DMS153 (cell line): ENCODE data around the gene KRTAP10-9.
"Not testable (repeated sequence)": the region's sequence is repeated elsewhere in the genome, so short reads cannot be mapped to it uniquely, and the experiment has no call there.

Experiments used
- DNase-seq: peaks from one replicate; lab custom pipeline; 2025; lab: John Stamatoyannopoulos, UW

Gene KRTAP10-9

DNA sequence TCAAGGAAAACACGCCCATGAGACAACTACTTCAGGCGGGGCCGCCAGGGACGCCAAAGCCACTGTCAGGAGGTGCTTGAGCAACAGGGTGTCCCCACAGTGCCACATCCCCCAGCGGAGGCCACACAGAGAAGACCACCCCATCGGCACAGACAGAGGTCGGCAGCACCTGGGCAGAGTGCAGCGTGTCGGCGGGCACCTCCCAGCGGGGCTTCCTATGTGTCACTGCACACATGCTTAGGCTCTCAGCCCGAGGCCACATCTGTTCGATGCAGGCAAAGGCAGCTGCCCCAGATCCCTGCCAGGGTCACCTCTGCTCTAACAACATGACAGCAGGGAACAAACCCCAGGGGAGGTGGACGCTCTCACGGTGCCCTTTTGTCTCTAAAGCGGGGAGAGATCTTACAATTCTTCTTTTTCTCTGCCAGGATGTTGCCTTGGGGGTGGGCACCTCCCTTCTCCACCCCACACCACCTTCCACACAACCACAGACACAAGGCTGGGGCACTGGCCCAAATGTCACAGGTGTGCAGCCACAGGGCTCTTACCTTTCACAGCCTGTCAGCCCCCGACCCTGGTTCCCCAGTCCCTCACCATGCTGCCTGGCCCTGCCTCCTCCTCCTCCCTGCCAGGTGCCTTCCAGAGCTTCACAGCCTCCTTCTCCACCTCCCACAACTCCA lies 10.8 kb upstream of the KRTAP10-9 start:
- no peak for DNase-seq

DNA sequence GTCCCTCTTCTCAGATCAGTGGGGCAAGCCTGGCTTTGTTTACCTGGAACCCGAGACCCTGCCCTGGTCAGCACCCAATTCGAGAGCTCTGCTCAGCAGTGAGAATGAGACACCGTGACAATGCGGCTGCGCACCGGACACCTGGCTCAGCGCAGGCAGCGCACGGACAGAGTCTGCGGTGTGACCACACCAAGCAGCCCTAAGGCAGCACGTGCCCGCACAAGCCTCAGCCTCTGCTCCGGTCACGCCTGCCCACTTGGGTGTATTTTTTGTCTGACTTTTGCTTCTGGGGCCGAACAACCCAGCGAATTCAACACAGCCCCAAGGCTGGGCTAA lies 10.3 kb upstream of the KRTAP10-9 start:
- no peak for DNase-seq

DNA sequence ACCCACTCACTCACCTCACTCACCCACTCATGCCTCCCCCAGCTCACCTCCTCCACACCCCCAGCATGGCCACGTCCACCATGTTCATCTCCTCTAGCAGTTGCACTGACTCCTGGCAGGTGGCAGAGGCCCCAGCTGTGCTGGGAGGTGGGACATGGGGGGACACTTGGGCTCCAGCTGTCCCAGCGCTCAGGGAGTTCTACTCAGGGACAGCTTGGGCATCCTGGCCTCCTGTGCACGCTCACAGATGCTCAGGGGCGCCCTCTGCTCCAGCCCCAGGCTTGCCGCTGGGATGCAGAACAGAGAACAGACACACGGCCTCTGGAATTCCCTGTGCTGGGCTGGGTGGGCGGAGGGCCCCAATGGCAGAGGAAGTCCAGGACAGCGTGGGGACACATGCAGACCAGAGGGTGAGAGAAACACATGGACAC lies 9.8 kb upstream of the KRTAP10-9 start:
- DNase-seq = no peak

DNA sequence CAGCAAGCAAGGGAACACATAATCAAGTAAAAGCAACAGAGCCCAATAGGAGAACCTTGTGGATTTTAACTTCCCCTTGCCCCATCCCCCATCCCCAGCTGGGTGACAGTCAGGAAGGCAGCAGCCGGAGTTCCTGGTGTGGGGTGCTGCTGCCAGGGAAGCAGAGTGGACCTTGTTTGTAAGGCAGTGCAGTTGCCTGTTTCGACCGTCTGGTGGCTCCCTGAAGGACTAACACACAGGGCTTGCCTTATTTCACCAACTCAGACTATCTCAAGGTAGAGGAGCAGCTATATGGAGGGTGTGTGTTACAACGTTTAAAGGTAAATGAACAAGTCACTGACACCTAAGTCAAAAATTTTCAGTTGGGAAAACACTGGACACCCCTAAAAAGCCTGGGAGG lies 8.4 kb upstream of the KRTAP10-9 start:
- no peak for DNase-seq

DNA sequence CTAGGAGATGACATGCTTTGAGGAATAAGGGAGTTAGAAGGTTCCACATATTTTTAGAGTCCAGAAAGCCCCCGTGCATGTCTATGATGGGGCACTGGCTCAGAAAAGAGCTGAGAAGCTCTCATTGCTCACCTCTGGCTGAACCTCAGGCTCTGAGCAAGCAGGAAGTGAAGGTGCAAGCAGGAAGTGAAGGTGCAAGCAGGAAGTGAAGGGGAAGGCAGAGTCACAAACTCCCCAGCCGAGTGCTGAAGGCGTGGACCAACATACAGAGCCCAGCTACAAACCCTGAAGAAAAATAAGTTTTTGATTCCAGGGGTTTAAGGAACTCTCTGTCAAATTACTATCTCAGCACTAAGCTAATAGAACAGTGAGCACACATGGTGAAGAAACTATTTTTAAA lies 8.0 kb upstream of the KRTAP10-9 start:
- DNase-seq = no peak

DNA sequence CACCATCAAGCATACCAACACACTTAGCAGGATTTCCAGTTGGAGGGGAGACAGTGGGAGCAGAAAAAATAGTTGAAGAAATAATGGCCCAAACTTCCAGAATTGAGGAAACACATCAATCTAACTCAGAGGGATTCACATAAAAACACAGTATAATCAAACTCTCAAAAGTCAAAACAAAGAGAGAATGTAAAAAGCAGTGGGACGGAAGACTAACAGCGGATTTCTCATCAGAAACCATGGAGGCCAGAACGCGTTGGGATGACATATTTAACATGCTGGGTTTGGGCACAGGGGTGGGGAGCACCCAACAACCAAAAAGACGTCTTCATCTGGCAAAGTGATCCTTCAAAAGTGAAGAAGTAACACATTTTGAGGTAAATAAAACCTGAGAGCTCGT lies 7.0 kb upstream of the KRTAP10-9 start:
- no peak for DNase-seq

DNA sequence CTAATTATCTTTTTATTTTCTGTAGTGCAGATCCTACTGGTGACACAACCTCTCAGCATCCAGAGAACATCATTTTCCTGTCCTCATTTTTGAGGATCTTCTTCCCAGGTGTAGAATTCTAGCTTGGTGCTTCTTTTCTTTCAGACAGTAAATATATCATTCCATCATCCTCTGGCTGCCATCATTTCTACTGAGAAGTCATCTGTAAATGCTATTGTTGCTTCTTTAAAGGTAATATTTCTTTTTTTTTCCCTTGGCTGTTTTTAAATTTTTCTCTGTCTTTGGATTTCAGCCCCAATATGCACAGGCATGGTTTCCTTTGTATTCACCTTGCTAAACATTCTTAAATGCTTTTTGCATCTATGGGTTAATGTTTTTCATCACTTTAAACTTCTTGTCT lies 3.3 kb upstream of the KRTAP10-9 start:
- no peak for DNase-seq

DNA sequence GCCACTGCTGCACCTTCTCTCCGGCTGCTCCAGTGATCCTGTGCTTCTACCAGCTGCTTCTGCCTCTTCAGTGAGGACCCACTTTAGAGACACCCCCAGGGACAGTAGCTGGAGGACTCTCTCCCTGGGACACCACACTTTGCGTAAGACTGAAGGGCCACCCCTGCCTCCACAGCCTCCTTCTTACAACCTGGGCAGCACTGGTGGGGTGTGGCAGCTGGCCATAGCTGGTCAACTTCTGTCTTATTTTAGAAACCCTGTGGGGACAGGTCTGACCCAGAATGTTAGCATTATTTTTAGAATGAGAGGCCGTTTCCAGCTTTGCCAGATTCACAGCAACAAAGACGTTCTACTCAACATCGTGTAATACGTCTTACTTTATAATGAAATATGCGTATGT lies 1.1 kb upstream of the KRTAP10-9 start:
- DNase-seq = no peak

DNA sequence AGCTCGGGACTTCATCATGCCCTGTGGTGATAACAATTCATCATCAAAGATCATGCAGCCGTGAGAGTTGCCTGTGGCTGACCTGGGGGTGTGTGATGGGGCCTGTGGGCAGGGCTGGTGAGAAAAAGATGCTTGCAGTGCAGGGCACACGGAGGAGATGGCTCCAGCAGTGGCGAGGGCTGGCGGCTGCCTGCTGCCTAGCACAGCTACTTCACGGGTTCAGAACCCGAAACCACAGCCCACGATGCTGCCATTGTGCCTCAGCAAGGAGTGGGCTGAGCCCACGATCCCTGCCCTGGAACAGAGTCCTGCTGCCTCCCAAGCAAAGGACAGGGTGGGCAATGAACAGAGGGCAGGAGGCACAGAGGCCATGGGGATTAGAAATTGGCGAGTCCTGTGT lies 631 bp upstream of the KRTAP10-9 start:
- no peak for DNase-seq

DNA sequence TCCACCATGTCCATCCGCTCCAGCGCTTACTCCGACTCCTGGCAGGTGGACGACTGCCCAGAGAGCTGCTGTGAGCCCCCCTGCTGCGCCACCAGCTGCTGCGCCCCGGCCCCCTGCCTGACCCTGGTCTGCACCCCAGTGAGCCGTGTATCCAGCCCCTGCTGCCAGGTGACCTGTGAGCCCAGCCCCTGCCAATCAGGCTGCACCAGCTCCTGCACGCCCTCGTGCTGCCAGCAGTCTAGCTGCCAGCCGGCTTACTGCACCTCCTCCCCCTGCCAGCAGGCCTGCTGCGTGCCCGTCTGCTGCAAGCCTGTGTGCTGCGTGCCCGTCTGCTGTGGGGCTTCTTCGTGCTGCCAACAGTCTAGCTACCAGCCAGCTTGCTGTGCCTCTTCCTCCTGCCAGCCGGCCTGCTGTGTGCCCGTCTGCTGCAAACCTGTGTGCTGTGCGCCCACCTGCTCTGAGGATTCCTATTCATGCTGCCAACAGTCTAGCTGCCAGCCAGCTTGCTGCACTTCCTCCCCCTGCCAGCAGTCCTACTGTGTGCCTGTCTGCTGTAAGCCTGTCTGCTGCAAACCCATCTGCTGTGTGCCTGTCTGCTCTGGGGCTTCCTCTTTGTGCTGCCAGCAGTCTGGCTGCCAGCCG lies 409 bp downstream of the KRTAP10-9 start:
- DNase-seq = not testable (repeated sequence)

DNA sequence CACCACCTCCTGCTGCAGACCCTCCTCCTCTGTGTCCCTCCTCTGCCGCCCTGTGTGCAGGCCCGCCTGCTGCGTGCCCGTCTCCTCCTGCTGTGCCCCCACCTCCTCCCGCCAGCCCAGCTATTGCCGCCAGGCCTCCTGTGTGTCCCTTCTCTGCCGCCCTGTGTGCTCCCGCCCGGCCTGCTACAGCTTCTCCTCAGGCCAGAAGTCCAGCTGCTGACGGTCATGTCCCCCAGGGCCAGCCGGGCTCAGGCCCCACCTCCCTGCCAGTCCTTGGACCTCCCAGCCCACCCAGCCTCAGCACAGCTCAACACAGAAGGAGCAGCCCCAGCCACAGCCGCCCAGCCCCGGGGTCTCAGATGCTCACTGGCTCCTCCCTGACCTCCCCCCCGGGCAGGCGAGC lies 939 bp downstream of the KRTAP10-9 start:
- not testable (repeated sequence) for DNase-seq

DNA sequence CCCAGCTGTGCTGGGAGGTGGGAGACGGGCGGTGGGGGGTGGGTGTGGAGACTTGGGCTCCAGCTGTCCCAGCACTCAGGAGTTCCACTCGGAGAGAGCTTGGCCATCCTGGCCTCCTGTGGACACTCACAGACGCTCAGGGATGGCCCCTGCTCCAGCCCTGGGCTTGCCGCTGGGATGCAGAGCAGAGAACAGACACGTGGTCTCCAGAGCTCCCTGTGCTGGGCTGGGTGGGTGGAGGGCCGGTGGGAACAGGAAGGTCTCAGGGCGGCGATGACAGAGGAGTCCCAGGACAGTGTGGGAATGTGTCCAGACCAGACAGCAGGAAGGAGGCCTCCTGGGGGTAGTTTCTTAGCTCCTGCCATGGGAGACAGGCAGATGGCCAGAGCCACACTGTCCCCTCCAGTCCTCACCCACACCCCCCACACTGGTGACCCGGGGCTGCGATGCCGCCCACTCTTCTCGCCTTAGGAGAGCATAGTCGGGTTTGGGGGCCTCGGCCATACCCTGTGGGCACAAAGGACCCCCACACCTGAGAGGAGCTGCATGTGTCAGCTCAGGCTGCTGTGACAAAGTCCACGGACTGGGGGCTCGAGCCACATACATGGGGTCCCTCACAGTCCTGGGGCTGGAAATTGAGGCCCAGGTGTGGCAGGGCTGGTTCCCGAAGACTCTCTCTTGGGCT lies 2.0 kb downstream of the KRTAP10-9 start:
- DNase-seq = no peak

DNA sequence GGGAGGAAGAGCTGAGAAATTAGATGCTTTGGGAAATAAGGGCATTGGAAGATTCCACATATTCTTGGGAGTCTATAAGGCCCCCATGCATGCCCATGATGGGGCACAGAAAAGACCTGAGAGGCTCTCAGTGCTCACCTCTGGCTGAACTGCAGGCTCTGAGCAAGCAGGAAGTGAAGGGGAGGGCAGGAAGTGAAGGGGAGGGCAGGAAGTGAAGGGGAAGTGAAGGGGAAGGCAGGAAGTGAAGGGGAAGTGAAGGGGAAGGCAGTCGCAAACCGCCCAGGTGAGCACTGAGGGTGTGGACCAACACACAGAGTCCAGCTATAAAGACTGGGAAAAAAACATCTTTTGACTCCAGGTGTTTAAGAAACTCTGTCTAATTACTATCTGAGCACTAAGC lies 3.5 kb downstream of the KRTAP10-9 start:
- no peak for DNase-seq

DNA sequence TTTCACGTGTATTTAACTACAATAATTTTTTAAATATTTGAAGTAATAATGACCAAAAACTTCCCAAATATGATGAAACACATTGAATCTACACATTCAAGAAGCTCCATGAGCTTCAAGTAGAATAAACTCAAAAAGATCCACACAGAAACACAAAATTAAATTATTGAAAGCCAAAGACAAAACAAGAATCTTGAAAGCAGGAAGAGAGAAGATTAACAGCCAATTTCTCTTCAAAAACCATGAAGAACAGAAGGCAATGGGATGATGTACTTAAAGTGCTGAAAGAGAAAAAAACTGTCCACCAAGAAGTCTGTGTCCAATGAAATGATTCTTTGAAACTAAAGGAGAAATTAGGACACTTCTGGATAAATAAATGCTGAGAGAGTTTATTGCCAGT lies 5.2 kb downstream of the KRTAP10-9 start:
- DNase-seq = no peak

DNA sequence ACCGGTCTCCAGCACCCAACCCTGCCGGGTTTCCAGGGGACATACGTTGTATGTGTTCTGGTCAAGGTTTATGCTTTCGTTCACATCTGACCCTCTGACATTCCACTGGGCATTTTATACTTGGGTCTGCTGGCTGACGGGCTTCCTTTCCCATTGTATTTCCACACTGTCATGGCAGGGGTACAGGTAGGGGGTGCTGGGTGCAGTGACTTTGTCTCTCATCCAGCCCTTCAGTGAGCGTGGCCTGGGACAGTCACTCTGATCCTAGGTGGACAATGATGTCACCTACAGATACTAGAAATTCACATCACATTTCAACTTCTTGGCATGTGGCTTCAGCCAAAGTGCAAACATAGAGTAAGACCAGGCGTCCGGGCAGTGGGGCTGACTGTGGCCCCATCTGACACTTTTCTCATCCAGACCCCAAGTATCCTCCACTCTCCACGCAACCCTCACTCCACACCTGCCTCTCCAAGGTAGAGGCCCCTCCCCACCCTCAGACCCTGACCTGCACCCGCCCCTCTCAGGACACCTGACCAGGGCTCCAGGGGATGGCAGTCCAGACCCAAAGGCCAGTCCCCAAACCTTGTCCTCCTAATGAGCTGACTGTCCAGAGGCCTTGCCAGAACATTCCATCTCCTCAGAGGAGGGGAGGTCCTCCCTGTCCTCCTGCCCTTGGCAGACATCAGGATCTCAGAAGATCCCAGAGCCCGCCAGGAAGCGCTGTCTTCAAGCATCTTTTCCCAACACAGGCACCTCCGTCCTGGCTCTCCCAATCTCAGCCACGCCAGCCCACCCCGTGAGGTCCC lies 9.5 kb downstream of the KRTAP10-9 start:
- no peak for DNase-seq

DNA sequence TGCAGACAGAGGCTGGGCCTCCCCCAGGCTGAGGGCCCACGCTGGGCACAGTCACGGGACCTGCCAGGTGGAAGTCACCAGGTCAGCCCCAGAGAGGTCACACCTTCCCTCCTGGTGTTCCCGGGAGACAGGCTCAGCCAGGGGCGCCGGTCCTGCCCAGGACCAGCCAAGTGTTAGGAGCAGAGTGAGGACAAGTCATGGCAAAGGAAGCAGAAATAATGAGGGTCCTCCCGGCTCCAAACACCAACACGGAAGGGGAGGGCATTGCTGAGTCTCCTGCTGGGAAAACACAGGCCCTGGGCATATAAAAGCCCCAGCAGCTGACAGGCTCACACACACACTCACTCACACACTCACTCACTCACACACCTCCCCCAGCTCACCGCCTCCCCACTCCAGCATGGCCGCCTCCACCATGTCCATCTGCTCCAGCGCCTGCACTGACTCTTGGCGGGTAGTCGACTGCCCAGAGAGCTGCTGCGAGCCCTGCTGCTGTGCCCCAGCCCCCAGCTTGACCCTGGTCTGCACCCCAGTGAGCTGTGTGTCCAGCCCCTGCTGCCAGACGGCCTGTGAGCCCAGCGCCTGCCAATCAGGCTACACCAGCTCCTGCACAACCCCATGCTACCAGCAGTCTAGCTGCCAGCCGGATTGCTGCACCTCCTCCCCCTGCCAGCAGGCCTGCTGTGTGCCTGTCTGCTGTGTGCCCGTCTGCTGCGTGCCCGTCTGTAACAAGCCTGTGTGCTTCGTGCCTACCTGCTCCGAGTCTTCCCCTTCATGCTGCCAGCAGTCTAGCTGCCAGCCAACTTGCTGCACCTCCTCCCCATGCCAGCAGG lies 10.3 kb downstream of the KRTAP10-9 start, which contains the start of gene KRTAP10-10:
Gene KRTAP10-10 (plus strand): TSS at position 339 of the 833 bp plus-strand sequence. CDS start 62 bp downstream, at position 401.
- no peak for DNase-seq

DNA sequence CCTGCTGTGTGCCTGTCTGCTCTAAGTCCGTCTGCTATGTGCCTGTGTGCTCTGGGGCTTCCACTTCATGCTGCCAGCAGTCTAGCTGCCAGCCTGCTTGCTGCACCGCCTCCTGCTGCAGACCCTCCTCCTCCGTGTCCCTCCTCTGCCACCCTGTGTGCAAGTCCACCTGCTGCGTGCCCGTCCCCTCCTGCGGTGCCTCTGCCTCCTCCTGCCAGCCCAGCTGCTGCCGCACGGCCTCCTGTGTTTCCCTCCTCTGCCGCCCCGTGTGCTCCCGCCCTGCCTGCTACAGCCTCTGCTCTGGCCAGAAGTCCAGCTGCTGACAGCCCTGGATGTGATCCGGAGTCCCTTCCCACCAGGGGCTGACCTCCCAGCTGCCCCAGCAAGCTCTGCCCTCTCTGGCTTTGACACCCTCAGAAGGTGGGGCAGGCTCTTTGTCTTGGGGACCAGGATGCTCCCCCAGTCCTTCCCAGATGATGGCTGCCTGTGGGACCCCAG lies 11.0 kb downstream of the KRTAP10-9 start:
- DNase-seq = not testable (repeated sequence)

DNA sequence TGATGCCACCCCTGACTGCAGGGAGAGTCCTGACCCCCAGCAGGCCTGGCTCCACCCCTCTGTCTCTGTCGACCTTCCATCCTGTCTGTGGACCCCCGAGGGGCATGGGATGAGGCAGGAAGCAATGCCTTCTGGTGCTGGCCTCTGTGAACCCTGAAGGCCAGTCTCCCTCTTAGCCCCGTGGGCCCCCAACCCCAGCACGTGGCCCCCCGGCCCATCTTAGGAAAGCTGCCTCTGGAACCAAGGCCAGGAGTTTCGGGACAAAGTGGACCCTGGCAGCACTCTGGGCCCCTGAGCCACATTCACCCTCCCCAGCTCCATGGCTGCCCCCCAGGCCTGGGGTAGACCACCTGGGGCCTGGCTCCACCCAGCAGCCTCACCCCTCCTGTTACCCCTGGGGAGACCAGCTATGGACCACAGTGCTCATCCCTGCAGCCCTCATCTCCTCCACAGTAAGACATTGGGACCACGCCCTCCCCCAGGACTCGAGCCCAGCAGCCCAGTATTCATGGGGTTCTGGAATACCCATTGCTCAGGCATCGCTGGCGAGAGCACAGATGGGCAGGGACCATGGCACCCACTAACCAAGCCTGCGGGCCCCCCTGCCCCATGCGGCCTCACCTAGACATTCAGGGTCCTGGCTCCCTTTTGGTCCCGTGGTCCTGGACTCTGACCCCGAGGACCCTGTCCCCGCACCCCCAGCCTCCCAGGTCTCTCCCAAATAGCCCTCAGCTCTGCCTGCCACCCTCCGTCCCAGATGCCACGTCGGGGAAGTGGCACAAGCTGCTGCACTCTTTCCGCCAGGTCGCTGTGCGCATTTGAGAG lies 11.8 kb downstream of the KRTAP10-9 start:
- not testable (repeated sequence) for DNase-seq

DNA sequence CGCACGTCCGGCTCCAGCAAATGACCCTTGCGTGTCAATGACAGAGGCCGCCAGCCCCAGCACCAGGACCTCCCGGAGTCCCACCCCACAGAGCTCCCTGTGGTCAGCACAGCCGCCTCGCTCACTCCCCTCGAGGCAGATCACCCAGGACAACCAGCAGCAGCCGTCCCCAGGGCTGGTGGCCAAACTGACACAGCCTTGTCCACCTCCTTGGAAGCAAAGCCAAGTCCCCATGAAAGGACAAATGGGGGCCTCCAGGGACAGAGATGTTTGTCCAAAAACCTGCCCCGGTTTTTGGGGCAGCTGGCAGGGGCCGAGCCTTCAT lies 12.4 kb downstream of the KRTAP10-9 start:
- no peak for DNase-seq

DNA sequence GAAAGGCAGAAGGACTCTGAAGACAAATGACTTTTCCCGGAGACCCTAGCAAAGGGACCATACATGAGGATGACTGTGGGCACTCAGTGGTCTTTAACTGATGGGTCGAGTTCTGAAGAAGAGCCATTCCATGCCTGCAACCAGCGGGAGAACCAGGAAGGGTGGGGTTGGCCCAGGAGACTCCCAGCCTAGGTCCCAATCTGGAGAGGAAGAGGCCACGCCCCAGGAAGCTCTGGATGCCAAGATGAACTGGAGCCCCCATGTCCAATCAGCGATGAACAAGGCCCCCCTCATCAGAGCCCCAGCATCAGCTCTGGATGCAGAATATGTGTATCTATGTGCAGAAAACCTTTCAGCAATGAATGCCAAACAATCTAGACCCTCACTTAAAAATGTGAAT lies 13.9 kb downstream of the KRTAP10-9 start:
- DNase-seq = no peak
